Measurements from ENCODE around the gene MECR. TPM values are rescaled to one million over a fixed set of nuclear protein-coding genes. Genes with fewer than 3 reads are reported as not detected.
"Not testable (repeated sequence)": the region's sequence is repeated elsewhere in the genome, so short reads cannot be mapped to it uniquely, and the experiment has no call there.

MECR gene
- total RNA-seq, 1 donor: 23.5 TPM

DNA sequence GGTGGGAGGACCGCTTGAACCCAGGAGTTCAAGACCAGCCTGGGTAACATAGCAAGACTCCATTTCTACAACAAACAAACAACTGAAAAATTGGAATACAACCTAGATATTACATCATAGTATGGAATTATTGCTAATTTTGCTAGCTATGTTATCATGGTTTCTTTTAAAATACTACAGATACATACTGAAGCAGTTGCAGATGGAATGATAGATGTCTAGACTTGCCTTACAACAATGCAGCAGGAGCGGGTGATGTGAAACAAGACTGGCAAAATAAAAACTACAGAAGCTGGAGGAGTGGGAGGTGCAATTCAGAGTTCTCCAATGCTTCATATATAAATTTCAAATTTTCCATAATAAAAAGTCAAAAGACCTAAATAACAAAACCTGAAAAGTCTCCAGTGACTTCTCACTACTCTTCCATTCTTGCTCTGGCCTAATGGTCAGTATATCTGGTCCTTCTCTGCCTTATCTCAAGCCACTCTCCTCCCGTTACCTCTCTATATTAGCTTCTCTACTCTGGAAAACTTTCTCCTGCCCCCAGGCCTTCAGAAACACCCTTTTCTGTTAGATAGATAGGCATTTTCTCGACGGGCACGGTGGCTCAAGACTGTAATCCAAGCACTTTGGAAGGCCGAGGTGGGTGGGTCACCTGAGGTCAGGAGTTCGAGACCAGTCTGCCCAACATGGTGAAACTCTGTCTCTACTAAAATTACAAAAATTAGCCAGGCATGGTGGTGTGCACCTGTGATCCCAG, 78.5 kb downstream of the MECR start:
- Histone ChIP-seq H4K20me1 (ENCODE audit: insufficient read depth, low read length) (peaks cover 12% of the 10 kb centered on the region), H2AFZ (ENCODE audit: low read length) (no peak overlapping the region), H3K79me2 (ENCODE audit: insufficient read depth, low read length) (peaks cover 50% of the 10 kb centered on the region), H3K4me2 (ENCODE audit: insufficient read depth, low read length) (no peak overlapping the region), H3K27me3 (ENCODE audit: insufficient read depth, low read length) (no peaks in the 10 kb centered on the region), H3K27ac (ENCODE audit: low read depth, low read length) (no peak overlapping the region), H3K9me3 (ENCODE audit: low read depth, low read length) (no peaks in the 10 kb centered on the region), H3K36me3 (ENCODE audit: insufficient read depth, low read length) (peaks cover 92% of the 10 kb centered on the region), H3K4me1 (ENCODE audit: insufficient read depth, low read length) (peaks cover 11% of the 10 kb centered on the region), H3K4me3 (ENCODE audit: insufficient read depth, low read length) (no peak overlapping the region)
- DNase-seq (ENCODE audit: insufficient read length, low spot score, missing footprints): no peak
- TF ChIP-seq, protein P1, sequence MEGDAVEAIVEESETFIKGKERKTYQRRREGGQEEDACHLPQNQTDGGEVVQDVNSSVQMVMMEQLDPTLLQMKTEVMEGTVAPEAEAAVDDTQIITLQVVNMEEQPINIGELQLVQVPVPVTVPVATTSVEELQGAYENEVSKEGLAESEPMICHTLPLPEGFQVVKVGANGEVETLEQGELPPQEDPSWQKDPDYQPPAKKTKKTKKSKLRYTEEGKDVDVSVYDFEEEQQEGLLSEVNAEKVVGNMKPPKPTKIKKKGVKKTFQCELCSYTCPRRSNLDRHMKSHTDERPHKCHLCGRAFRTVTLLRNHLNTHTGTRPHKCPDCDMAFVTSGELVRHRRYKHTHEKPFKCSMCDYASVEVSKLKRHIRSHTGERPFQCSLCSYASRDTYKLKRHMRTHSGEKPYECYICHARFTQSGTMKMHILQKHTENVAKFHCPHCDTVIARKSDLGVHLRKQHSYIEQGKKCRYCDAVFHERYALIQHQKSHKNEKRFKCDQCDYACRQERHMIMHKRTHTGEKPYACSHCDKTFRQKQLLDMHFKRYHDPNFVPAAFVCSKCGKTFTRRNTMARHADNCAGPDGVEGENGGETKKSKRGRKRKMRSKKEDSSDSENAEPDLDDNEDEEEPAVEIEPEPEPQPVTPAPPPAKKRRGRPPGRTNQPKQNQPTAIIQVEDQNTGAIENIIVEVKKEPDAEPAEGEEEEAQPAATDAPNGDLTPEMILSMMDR (IDR thresholded peaks at IDR 0.05; ENCODE audit: extremely low read depth, low read depth, low read length): no peak

- not testable (repeated sequence) for DNase-seq (ENCODE audit: insufficient read length, low spot score, missing footprints); H3K27me3 ChIP-seq (ENCODE audit: insufficient read depth, low read length); H3K27ac ChIP-seq (ENCODE audit: low read depth, low read length); H3K4me3 ChIP-seq (ENCODE audit: insufficient read depth, low read length); H3K9me3 ChIP-seq (ENCODE audit: low read depth, low read length); H3K4me2 ChIP-seq (ENCODE audit: insufficient read depth, low read length); H2AFZ ChIP-seq (ENCODE audit: low read length)
- Histone ChIP-seq H3K4me1 (ENCODE audit: insufficient read depth, low read length) (peaks cover 28% of the 10 kb centered on the region), H4K20me1 (ENCODE audit: insufficient read depth, low read length) (peaks cover 11% of the 10 kb centered on the region), H3K79me2 (ENCODE audit: insufficient read depth, low read length) (peaks cover 33% of the 10 kb centered on the region), H3K36me3 (ENCODE audit: insufficient read depth, low read length) (peaks cover 78% of the 10 kb centered on the region)
Measured at GRCh38 chr1:29150346-29150745, 80.4 kb downstream of the MECR start.

DNA sequence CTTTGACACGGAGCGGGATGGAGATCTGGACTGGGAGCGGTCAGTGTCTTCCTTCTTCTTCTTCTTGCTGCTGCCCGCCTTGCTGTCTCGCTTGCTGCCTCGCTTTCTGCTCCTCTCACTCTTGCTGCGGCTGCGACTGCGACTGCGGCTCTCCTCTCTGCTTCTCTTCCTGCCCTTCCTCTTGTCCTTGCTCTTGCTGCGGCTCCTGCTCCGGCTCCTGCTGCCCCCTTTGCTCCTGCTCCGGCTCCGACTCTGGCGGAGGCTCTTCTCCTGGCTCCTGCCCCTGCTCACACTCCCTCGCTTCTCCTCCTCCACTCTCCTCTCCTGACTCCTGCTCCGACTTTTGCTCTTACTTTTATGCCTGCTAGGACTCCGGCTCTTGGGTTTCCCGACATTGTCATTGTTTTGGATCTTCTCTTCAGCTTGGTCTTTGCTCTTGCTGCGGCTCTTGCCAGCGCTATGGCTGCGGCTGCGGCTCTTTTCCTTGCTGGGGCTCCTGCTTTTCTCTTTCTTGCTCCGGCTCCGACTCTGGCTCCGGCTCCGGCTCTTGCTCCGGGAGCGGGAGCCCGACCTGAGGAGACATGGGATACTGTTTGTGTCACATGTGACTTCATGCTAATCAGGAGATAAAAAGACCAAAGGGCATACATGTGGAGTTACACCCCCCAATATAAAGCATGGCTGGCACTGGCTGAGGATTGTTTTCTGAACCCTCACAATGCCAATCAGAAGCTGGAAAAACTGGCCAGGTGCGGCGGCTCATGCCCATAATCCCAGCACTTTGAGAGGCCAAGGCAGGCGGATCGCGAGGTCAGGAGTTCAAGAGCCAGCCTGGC, 81.9 kb downstream of the MECR start:
- Histone ChIP-seq H2AFZ (ENCODE audit: low read length) (no peak overlapping the region), H3K27ac (ENCODE audit: low read depth, low read length) (peak overlapping the region; percentile 94), H3K4me1 (ENCODE audit: insufficient read depth, low read length) (peaks cover 30% of the 10 kb centered on the region), H3K27me3 (ENCODE audit: insufficient read depth, low read length) (no peaks in the 10 kb centered on the region), H4K20me1 (ENCODE audit: insufficient read depth, low read length) (peaks cover 8% of the 10 kb centered on the region), H3K4me2 (ENCODE audit: insufficient read depth, low read length) (no peak overlapping the region), H3K36me3 (ENCODE audit: insufficient read depth, low read length) (peaks cover 64% of the 10 kb centered on the region), H3K4me3 (ENCODE audit: insufficient read depth, low read length) (no peak overlapping the region), H3K9me3 (ENCODE audit: low read depth, low read length) (no peaks in the 10 kb centered on the region), H3K79me2 (ENCODE audit: insufficient read depth, low read length) (peaks cover 21% of the 10 kb centered on the region)
- no peak for DNase-seq (ENCODE audit: insufficient read length, low spot score, missing footprints)
- TF ChIP-seq, protein P1 (IDR thresholded peaks at IDR 0.05; ENCODE audit: extremely low read depth, low read depth, low read length): no peak

- H3K27me3 ChIP-seq (ENCODE audit: insufficient read depth, low read length): no peaks in the 10 kb centered on the region
- peak overlapping the region; percentile 94 for H3K27ac ChIP-seq (ENCODE audit: low read depth, low read length)
- peak overlapping the region; percentile 43 for H3K4me2 ChIP-seq (ENCODE audit: insufficient read depth, low read length)
- H3K4me1 ChIP-seq (ENCODE audit: insufficient read depth, low read length): peaks cover 30% of the 10 kb centered on the region
- peaks cover 5% of the 10 kb centered on the region for H3K79me2 ChIP-seq (ENCODE audit: insufficient read depth, low read length)
- H3K9me3 ChIP-seq (ENCODE audit: low read depth, low read length): no peaks in the 10 kb centered on the region
- TF ChIP-seq, protein P1 (IDR thresholded peaks at IDR 0.05; ENCODE audit: extremely low read depth, low read depth, low read length): no peak
- DNase-seq (ENCODE audit: insufficient read length, low spot score, missing footprints): peak; percentile 93
- H3K36me3 ChIP-seq (ENCODE audit: insufficient read depth, low read length): peaks cover 36% of the 10 kb centered on the region
- peaks cover 1% of the 10 kb centered on the region for H4K20me1 ChIP-seq (ENCODE audit: insufficient read depth, low read length)
- no peak overlapping the region for H3K4me3 ChIP-seq (ENCODE audit: insufficient read depth, low read length)
- H2AFZ ChIP-seq (ENCODE audit: low read length): no peak overlapping the region
Measured at GRCh38 chr1:29145739-29146437, 84.8 kb downstream of the MECR start.

Measured in osteoblast (primary cell).